Right atrium auricular region (tissue), 2 donors: ENCODE data around the gene SHISAL2A. TPM values are rescaled to one million over a fixed set of nuclear protein-coding genes. Genes with fewer than 3 reads are reported as not detected.
"Not testable (repeated sequence)": the region's sequence is repeated elsewhere in the genome, so short reads cannot be mapped to it uniquely, and the experiment has no call there.

Experiments used
- DNase-seq: peaks from one replicate; pipeline ENCODE4 v3.0.0-alpha.2; 2019; ENCODE audit warnings: low spot score
- H3K27ac ChIP-seq, 2 donors: fragments of 200-600 bp; sonication (generic); 1 replicate in 1 of 2; 2 replicates in 1 of 2; pipeline ENCODE4 v1.5.1; 2016 to 2019
- H3K27me3 ChIP-seq, 2 donors: fragments of 200-600 bp; sonication (generic); one replicate each; pipeline versions ENCODE4 v1.5.1 to v1.6.0; 2017 to 2019
- H3K36me3 ChIP-seq: fragments of 200-600 bp; sonication (generic); one replicate; pipeline ENCODE4 v1.5.1; 2016
- H3K4me1 ChIP-seq, 2 donors: fragments of 200-600 bp; sonication (generic); one replicate each; pipeline versions ENCODE4 v1.5.1 to v1.6.0; 2017 to 2019
- H3K4me3 ChIP-seq, 2 donors: fragments of 200-600 bp; sonication (generic); 1 replicate in 1 of 2; 2 replicates in 1 of 2; pipeline ENCODE4 v1.5.1; 2017 to 2019; ENCODE audit warnings: mild to moderate bottlenecking in 1 of 2, moderate library complexity in 1 of 2
- H3K9me3 ChIP-seq, 2 donors: fragments of 200-600 bp; sonication (generic); one replicate each; pipeline ENCODE4 v1.5.1; 2019
- CTCF ChIP-seq, 2 donors: fragments of 200-600 bp; sonication (generic); IDR thresholded peaks; one replicate each; pipeline ENCODE4 v1.5.1; 2019; ENCODE audit warnings: antibody characterized with exemption in 2 of 2
- total RNA-seq, 2 donors: library from RNA; depleted of rRNA; stranded (reverse); fragments of >200 nt; gene quantifications; one replicate each; pipeline ENCODE4 v1.1.0, GENCODE V29; 2016

The SHISAL2A gene
- total RNA-seq, 2 donors from 2014 or later: not detected

- DNase-seq: no peak
- Histone ChIP-seq H3K27ac (no peak overlapping the region), H3K36me3 (no peaks in the 10 kb centered on the region), H3K27me3 (no peaks in the 10 kb centered on the region), H3K9me3 (no peaks in the 10 kb centered on the region), H3K4me3 (no peak overlapping the region), H3K4me1 (peaks cover 0 to 19% of the 10 kb centered on the region in 2 donors)
- TF ChIP-seq CTCF (IDR thresholded peaks at IDR 0.05): no peak
Measured at GRCh38 chr1:52680353-52680752, 47.4 kb downstream of the SHISAL2A start.

GRCh38 chr1:52681136-52681535 is 48.2 kb downstream of the SHISAL2A start:
- Histone ChIP-seq H3K9me3 (no peaks in the 10 kb centered on the region), H3K4me3 (no peak overlapping the region), H3K36me3 (peaks cover 1% of the 10 kb centered on the region), H3K27ac (no peak overlapping the region), H3K4me1 (peaks cover 0 to 19% of the 10 kb centered on the region in 2 donors), H3K27me3 (no peaks in the 10 kb centered on the region)
- no peak for TF ChIP-seq CTCF (IDR thresholded peaks at IDR 0.05)
- DNase-seq: no peak

GRCh38 chr1:52683367-52683940 is 50.5 kb downstream of the SHISAL2A start:
- H3K27me3 ChIP-seq: no peaks in the 10 kb centered on the region
- TF ChIP-seq CTCF (IDR thresholded peaks at IDR 0.05): no peak
- H3K9me3 ChIP-seq: no peaks in the 10 kb centered on the region
- H3K4me3 ChIP-seq: no peak overlapping the region
- H3K4me1 ChIP-seq: no peaks in the 10 kb centered on the region
- H3K36me3 ChIP-seq: peaks cover 25% of the 10 kb centered on the region
- DNase-seq: no peak
- H3K27ac ChIP-seq: no peak overlapping the region

GRCh38 chr1:52684545-52684944 is 51.6 kb downstream of the SHISAL2A start:
- TF ChIP-seq CTCF (IDR thresholded peaks at IDR 0.05): no peak
- Histone ChIP-seq H3K27ac (no peak overlapping the region), H3K9me3 (no peaks in the 10 kb centered on the region), H3K36me3 (peaks cover 30% of the 10 kb centered on the region), H3K4me1 (no peaks in the 10 kb centered on the region), H3K4me3 (no peak overlapping the region), H3K27me3 (no peaks in the 10 kb centered on the region)
- DNase-seq: no peak

- not testable (repeated sequence) for DNase-seq, H3K27ac ChIP-seq
Measured at GRCh38 chr1:52686261-52686751, 53.3 kb downstream of the SHISAL2A start.

More at GRCh38 chr1:52686261-52686751, 53.3 kb downstream of the SHISAL2A start:
- H3K4me3 ChIP-seq, H3K27me3 ChIP-seq, H3K4me1 ChIP-seq, H3K9me3 ChIP-seq: not testable (repeated sequence)
- TF ChIP-seq CTCF (IDR thresholded peaks at IDR 0.05): peak; percentile 73 to 85
- peaks cover 30% of the 10 kb centered on the region for H3K36me3 ChIP-seq
